ENCODE results near the gene RPL28.

DNA sequence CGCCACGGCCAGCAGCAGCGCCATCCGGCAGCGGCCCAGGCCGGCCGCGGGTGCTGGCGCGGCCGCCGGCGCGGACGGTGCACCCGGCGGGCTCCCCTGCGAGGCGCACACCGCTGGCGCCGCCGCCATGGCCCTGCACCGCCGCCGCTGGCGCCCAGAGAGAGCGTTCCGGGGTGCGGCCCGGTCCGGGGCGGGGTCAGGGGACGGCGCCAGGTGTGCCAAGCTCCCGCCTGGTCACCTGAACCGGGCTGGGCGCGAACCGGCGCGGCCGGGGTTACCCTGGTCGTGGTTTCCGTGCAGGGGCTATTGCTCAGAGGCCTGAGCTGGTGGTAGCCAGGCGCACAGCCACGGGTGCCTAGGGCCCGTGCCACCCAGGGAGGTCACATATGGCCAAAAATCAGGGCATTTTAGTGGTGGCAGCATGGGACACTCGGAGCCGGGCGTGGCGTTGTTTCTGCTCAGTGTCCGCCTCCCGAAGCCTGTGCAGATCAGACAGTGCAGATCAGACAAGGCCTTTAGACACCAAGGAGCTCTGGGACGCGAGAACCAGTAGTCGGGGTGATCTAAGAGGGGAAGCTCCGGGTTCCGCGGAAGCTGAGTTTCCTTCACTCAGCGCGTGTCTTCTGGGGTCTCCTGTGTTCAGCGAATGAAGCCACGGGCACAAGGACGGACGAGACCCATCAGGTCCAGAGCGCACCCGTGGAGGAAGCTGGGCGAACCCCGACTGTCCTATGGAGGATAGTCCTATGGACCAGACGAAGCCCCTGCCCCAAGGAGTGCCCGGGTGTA lies 1.4 kb upstream of the RPL28 start, which contains the start of gene TMEM238:
- TF ChIP-seq, protein P1, sequence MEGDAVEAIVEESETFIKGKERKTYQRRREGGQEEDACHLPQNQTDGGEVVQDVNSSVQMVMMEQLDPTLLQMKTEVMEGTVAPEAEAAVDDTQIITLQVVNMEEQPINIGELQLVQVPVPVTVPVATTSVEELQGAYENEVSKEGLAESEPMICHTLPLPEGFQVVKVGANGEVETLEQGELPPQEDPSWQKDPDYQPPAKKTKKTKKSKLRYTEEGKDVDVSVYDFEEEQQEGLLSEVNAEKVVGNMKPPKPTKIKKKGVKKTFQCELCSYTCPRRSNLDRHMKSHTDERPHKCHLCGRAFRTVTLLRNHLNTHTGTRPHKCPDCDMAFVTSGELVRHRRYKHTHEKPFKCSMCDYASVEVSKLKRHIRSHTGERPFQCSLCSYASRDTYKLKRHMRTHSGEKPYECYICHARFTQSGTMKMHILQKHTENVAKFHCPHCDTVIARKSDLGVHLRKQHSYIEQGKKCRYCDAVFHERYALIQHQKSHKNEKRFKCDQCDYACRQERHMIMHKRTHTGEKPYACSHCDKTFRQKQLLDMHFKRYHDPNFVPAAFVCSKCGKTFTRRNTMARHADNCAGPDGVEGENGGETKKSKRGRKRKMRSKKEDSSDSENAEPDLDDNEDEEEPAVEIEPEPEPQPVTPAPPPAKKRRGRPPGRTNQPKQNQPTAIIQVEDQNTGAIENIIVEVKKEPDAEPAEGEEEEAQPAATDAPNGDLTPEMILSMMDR (IDR thresholded peaks at IDR 0.05; ENCODE audit: borderline replicate concordance, extremely low read depth, low read length, poor library complexity, severe bottlenecking), result peak; percentile 2
- TF ChIP-seq EZH2 (IDR thresholded peaks at IDR 0.05; ENCODE audit: borderline replicate concordance, low read depth, low read length, severe bottlenecking), result no peak
